ENCODE data around the gene BLID.

GRCh38 chr11:122093731-122094275 is 22.2 kb downstream of the BLID start:
- TF ChIP-seq, protein P1, sequence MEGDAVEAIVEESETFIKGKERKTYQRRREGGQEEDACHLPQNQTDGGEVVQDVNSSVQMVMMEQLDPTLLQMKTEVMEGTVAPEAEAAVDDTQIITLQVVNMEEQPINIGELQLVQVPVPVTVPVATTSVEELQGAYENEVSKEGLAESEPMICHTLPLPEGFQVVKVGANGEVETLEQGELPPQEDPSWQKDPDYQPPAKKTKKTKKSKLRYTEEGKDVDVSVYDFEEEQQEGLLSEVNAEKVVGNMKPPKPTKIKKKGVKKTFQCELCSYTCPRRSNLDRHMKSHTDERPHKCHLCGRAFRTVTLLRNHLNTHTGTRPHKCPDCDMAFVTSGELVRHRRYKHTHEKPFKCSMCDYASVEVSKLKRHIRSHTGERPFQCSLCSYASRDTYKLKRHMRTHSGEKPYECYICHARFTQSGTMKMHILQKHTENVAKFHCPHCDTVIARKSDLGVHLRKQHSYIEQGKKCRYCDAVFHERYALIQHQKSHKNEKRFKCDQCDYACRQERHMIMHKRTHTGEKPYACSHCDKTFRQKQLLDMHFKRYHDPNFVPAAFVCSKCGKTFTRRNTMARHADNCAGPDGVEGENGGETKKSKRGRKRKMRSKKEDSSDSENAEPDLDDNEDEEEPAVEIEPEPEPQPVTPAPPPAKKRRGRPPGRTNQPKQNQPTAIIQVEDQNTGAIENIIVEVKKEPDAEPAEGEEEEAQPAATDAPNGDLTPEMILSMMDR (conservative IDR thresholded peaks at IDR 0.05 in 1 of 2, IDR thresholded peaks at IDR 0.05 in 1 of 2; ENCODE audit: extremely low read depth in 1 of 2, insufficient read depth in 1 of 2, low read depth in 1 of 2, low read length in 2 of 2), result no peak
- no peak for TF ChIP-seq EZH2 (IDR thresholded peaks at IDR 0.05; ENCODE audit: borderline replicate concordance, low read length)
